OCI-LY7 (cell line): ENCODE measurements around the gene TAF13.

Source experiments
- EZH2phosphoT487 ChIP-seq: fragments of 200-600 bp; sonication (generic); IDR thresholded peaks from 2 replicates; pipeline ENCODE4 v1.6.1; 2018; ENCODE audit warnings: low read depth, borderline replicate concordance, mild to moderate bottlenecking, mixed run types, antibody characterized with exemption, low read length, moderate library complexity, mixed read lengths
- TF ChIP-seq, protein P1 (sequence below): fragments of 200-600 bp; sonication (generic); conservative IDR thresholded peaks from 2 replicates; pipeline ENCODE4 v1.5.1; 2014; ENCODE audit warnings: mild to moderate bottlenecking, antibody characterized with exemption, low read length, moderate library complexity, mixed read lengths

DNA sequence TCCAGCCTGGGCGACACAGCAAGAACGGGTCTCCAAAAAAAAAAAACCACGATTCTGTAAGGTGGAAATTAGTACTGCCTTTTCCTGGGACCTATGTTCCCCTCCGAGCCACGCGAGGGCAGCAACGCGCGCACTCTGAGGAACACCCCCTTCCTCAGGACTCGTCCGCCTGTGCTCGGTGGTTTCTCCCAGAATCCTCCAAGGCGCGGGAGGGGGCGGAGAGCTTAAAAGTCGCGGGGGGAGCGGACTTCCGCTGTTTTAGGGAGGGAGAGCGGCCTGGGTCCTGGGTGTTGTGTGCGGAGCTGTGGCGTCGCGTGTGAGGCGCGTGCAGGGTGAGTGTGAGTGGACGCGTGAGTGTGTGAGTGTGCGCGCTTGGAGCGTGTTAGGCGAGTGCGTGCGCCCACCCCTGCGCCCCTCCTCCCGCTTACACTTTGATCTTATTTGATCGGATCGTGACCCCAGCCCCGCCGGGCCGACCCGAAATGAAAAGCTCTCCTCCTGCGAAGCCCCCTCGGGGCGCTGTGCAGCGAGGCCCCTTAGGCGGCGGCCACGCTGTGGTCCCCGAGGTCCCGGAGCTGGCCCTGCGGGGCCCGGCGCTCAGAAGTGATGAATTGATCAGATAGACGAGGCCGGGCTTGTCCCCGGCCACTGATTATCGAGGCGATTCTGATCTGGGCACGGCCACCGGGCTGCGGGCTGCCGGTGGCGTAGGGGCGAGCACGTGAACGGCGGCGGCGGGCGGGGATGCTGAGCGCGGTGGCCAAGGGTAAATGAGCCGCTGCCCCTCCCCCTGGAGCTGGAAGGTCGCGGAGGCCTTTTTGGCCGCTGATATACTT, 24.4 kb upstream of the TAF13 start:
- TF ChIP-seq, protein P1, sequence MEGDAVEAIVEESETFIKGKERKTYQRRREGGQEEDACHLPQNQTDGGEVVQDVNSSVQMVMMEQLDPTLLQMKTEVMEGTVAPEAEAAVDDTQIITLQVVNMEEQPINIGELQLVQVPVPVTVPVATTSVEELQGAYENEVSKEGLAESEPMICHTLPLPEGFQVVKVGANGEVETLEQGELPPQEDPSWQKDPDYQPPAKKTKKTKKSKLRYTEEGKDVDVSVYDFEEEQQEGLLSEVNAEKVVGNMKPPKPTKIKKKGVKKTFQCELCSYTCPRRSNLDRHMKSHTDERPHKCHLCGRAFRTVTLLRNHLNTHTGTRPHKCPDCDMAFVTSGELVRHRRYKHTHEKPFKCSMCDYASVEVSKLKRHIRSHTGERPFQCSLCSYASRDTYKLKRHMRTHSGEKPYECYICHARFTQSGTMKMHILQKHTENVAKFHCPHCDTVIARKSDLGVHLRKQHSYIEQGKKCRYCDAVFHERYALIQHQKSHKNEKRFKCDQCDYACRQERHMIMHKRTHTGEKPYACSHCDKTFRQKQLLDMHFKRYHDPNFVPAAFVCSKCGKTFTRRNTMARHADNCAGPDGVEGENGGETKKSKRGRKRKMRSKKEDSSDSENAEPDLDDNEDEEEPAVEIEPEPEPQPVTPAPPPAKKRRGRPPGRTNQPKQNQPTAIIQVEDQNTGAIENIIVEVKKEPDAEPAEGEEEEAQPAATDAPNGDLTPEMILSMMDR = peak; percentile 86
- no peak for TF ChIP-seq EZH2phosphoT487
